Measurements from ENCODE around the gene DAB2IP. TPM values are rescaled to one million over a fixed set of nuclear protein-coding genes. Genes with fewer than 3 reads are reported as not detected.

Gene DAB2IP
- total and polyA plus RNA-seq, 4 donors: 19.4 to 75.0 (median 28.7) TPM

DNA sequence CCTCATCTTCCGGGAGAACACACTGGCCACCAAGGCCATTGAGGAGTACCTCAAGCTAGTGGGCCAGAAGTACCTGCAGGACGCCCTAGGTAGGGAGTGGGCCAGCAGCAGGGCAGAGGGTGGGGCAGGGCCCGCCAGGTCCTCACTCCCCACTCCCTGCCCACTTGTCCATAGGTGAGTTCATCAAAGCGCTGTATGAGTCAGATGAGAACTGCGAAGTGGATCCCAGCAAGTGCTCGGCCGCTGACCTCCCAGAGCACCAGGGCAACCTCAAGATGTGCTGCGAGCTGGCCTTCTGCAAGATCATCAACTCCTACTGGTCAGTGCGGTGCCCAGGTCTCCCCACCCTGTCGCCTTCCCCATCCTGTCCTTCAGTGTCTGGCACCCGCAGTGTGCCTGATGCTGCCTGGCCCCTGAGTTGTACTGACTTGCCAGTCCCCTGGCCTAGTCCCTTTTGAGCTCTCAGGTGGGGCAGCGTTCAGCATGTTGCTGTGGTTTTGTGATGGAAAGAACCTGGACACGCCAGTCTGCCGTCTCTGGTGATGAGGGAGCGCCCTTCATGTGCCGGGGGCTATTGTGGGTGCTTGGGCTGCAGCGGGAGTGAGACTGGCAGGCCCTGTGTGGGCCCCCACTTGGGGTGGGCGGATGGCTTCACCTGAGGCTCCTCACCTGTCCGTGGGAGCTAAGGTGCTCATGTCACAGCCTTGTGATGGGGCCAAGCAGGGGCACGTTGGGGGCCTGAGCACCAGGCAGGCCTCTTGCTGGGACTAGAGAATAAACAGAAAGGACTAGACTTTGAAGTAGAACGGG lies 112.3 kb downstream of the DAB2IP start:
- peak; percentile 8 for ATAC-seq (ENCODE audit: insufficient read depth, low FRiP score)
- H3K27ac ChIP-seq (ENCODE audit: low read depth in 1 of 2, low read length in 1 of 2): peak overlapping the region in 1 of 2 donors; percentile 13
- 93 to 97% methylated on average over 21 of the region's 21 CpGs for WGBS, 2 donors

GRCh38 chr9:121764371-121764730 lies 112.9 kb downstream of the DAB2IP start:
- DNase-seq (no peak), ATAC-seq (ENCODE audit: insufficient read depth, low FRiP score) (no peak)
- peaks cover 5 to 68% (median 34%) of the 10 kb centered on the region in 4 donors for H3K36me3 ChIP-seq (ENCODE audit: control insufficient read depth in 4 of 4, insufficient read depth in 4 of 4, low read length in 4 of 4)
- no peak overlapping the region for H3K4me3 ChIP-seq
- H3K4me1 ChIP-seq (ENCODE audit: control insufficient read depth in 5 of 5, insufficient read depth in 5 of 5, low read length in 5 of 5): peaks cover 0 to 13% (median 0%) of the 10 kb centered on the region in 5 donors
- peak overlapping the region; percentile 8 to 80 for H3K27ac ChIP-seq (ENCODE audit: low read depth in 1 of 2, low read length in 1 of 2)
- 88 to 94% methylated on average over 9 of the region's 9 CpGs for WGBS, 2 donors
- H3K9ac ChIP-seq (ENCODE audit: insufficient read depth in 1 of 2, low read length in 2 of 2): no peak overlapping the region
- no peaks in the 10 kb centered on the region for H3K27me3 ChIP-seq (ENCODE audit: control insufficient read depth in 3 of 3, insufficient read depth in 3 of 3, low read length in 2 of 3)
- TF ChIP-seq CTCF (IDR thresholded peaks at IDR 0.05; ENCODE audit: control extremely low read depth, extremely low read depth): no peak
- H3K9me3 ChIP-seq (ENCODE audit: control insufficient read depth in 4 of 4, insufficient read depth in 3 of 4, low read length in 3 of 4): peaks cover 0 to 1% (median 0%) of the 10 kb centered on the region in 4 donors

More for the DNA sequence above, 112.3 kb downstream of the DAB2IP start:
- Histone ChIP-seq H3K4me1 (ENCODE audit: control insufficient read depth in 5 of 5, insufficient read depth in 5 of 5, low read length in 5 of 5) (peaks cover 0 to 13% (median 0%) of the 10 kb centered on the region in 5 donors), H3K36me3 (ENCODE audit: control insufficient read depth in 4 of 4, insufficient read depth in 4 of 4, low read length in 4 of 4) (peaks cover 5 to 67% (median 37%) of the 10 kb centered on the region in 4 donors), H3K4me3 (no peak overlapping the region), H3K9me3 (ENCODE audit: control insufficient read depth in 4 of 4, insufficient read depth in 3 of 4, low read length in 3 of 4) (peaks cover 0 to 1% (median 0%) of the 10 kb centered on the region in 4 donors), H3K9ac (ENCODE audit: insufficient read depth in 1 of 2, low read length in 2 of 2) (no peak overlapping the region), H3K27me3 (ENCODE audit: control insufficient read depth in 3 of 3, insufficient read depth in 3 of 3, low read length in 2 of 3) (no peaks in the 10 kb centered on the region)
- TF ChIP-seq CTCF (IDR thresholded peaks at IDR 0.05; ENCODE audit: control extremely low read depth, extremely low read depth): no peak
- DNase-seq: no peak

- TF ChIP-seq CTCF (IDR thresholded peaks at IDR 0.05; ENCODE audit: control extremely low read depth, extremely low read depth): no peak
- H3K4me3 ChIP-seq: no peak overlapping the region
- no peaks in the 10 kb centered on the region for H3K27me3 ChIP-seq (ENCODE audit: control insufficient read depth in 3 of 3, insufficient read depth in 3 of 3, low read length in 2 of 3)
- WGBS, 2 donors: 72 to 89% methylated on average over 8 of the region's 8 CpGs
- H3K27ac ChIP-seq (ENCODE audit: low read depth in 1 of 2, low read length in 1 of 2): peak overlapping the region; percentile 37 to 80
- no peak for ATAC-seq (ENCODE audit: insufficient read depth, low FRiP score)
- H3K9ac ChIP-seq (ENCODE audit: insufficient read depth in 1 of 2, low read length in 2 of 2): no peak overlapping the region
- H3K9me3 ChIP-seq (ENCODE audit: control insufficient read depth in 4 of 4, insufficient read depth in 3 of 4, low read length in 3 of 4): peaks cover 0 to 1% (median 0%) of the 10 kb centered on the region in 4 donors
- H3K4me1 ChIP-seq (ENCODE audit: control insufficient read depth in 5 of 5, insufficient read depth in 5 of 5, low read length in 5 of 5): peaks cover 0 to 13% (median 0%) of the 10 kb centered on the region in 5 donors
- peaks cover 4 to 67% (median 37%) of the 10 kb centered on the region in 4 donors for H3K36me3 ChIP-seq (ENCODE audit: control insufficient read depth in 4 of 4, insufficient read depth in 4 of 4, low read length in 4 of 4)
- DNase-seq: no peak
These were observed 113.9 kb downstream of the DAB2IP start for GRCh38 chr9:121765021-121765950.
